Activated T-helper 2 cell treated with anti-CD3 and anti-CD28 coated beads, Interferon-gamma antibody, Interleukin-2, Interleukin-4, amounts not matched to agents 10 μg/mL and 5 μg/mL and 100 μg/mL, durations not matched to agents 14 hours and 24 hours and 36 hours (primary cell): Measurements from ENCODE around the gene ANXA8. TPM values are rescaled to one million over a fixed set of nuclear protein-coding genes. Genes with fewer than 3 reads are reported as not detected.
A peak's percentile ranks its signal among the peaks of the same experiment; 100 is the strongest.
"Not testable (repeated sequence)": the region's sequence is repeated elsewhere in the genome, so short reads cannot be mapped to it uniquely, and the experiment has no call there.

Experiments
- DNase-seq: peaks from one replicate; pipeline ENCODE4 v3.0.0; 2021; ENCODE audit warnings: low spot score
- H3K27ac Mint-ChIP-seq: one replicate; pipeline ENCODE4 v1.8.0; 2021; ENCODE audit warnings: mixed read lengths
- H3K27me3 Mint-ChIP-seq: one replicate; pipeline ENCODE4 v1.8.0; 2021; ENCODE audit warnings: low read depth, mixed read lengths
- H3K36me3 Mint-ChIP-seq: one replicate; pipeline ENCODE4 v1.8.0; 2021; ENCODE audit warnings: low read depth, mixed read lengths
- H3K4me1 Mint-ChIP-seq: one replicate; pipeline ENCODE4 v1.8.0; 2021; ENCODE audit warnings: low read depth, mixed read lengths
- H3K4me3 Mint-ChIP-seq: one replicate; pipeline ENCODE4 v1.8.0; 2021; ENCODE audit warnings: low read depth, mild to moderate bottlenecking, moderate library complexity, mixed read lengths
- H3K9me3 Mint-ChIP-seq: one replicate; pipeline ENCODE4 v1.8.0; 2021; ENCODE audit warnings: mixed read lengths
- intact Hi-C: fragments of 100-400 bp; cut with micrococcal nuclease; formaldehyde crosslinking; loops from one replicate; pipeline ENCODE4 v1.15.1; 2023
- total RNA-seq: library from RNA; stranded (reverse); gene quantifications from 2 replicates; pipeline ENCODE4 v1.2.3, GENCODE V29; 2022

The ANXA8 gene
- total RNA-seq, 1 donor from 2014 or later, result 7.0 TPM

GRCh38 chr10:47477078-47477477 is 6.8 kb downstream of the ANXA8 start:
- H3K27ac Mint-ChIP-seq, H3K36me3 Mint-ChIP-seq, DNase-seq, H3K9me3 Mint-ChIP-seq, H3K4me1 Mint-ChIP-seq, H3K4me3 Mint-ChIP-seq, intact Hi-C loops, H3K27me3 Mint-ChIP-seq: not testable (repeated sequence)

GRCh38 chr10:47475101-47475500 is 8.8 kb downstream of the ANXA8 start:
- intact Hi-C loops, H3K36me3 Mint-ChIP-seq, H3K4me3 Mint-ChIP-seq, DNase-seq, H3K4me1 Mint-ChIP-seq, H3K27me3 Mint-ChIP-seq, H3K27ac Mint-ChIP-seq, H3K9me3 Mint-ChIP-seq: not testable (repeated sequence)

DNA sequence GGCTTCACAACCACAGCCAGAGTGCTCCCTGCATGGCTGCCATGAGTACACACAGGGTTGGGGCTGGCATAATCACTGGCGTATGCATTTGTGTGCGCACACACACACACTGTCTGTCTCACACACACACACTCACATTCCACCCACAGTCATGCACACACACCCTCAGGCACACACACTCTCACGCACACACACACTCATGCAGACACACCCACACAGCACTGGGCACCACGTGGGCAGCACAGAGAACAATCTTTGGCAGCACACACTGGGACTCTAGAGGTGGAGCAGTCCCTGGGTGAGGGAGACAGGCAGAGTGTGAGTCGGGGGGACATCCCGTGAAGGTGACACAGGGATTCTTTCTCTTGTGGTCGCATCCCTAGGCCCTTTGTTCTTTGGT is 10.4 kb downstream of the ANXA8 start:
- DNase-seq, H3K4me3 Mint-ChIP-seq, intact Hi-C loops, H3K4me1 Mint-ChIP-seq, H3K27me3 Mint-ChIP-seq, H3K36me3 Mint-ChIP-seq, H3K9me3 Mint-ChIP-seq, H3K27ac Mint-ChIP-seq: not testable (repeated sequence)

GRCh38 chr10:47472647-47473046 is 11.3 kb downstream of the ANXA8 start:
- H3K36me3 Mint-ChIP-seq, H3K27ac Mint-ChIP-seq, H3K4me1 Mint-ChIP-seq, H3K9me3 Mint-ChIP-seq, H3K4me3 Mint-ChIP-seq, H3K27me3 Mint-ChIP-seq, intact Hi-C loops, DNase-seq: not testable (repeated sequence)

- H3K27ac Mint-ChIP-seq, intact Hi-C loops, H3K36me3 Mint-ChIP-seq, H3K4me3 Mint-ChIP-seq, DNase-seq, H3K9me3 Mint-ChIP-seq, H3K27me3 Mint-ChIP-seq, H3K4me1 Mint-ChIP-seq: not testable (repeated sequence)
These were observed 11.8 kb downstream of the ANXA8 start for GRCh38 chr10:47472072-47472471.

- H3K4me1 Mint-ChIP-seq, H3K27me3 Mint-ChIP-seq, DNase-seq, H3K36me3 Mint-ChIP-seq, H3K27ac Mint-ChIP-seq, H3K4me3 Mint-ChIP-seq, H3K9me3 Mint-ChIP-seq, intact Hi-C loops: not testable (repeated sequence)
These were observed 15.0 kb downstream of the ANXA8 start for GRCh38 chr10:47468731-47469528.

GRCh38 chr10:47467957-47468356 is 16.0 kb downstream of the ANXA8 start:
- DNase-seq, H3K4me3 Mint-ChIP-seq, H3K36me3 Mint-ChIP-seq, H3K4me1 Mint-ChIP-seq, H3K27me3 Mint-ChIP-seq, H3K9me3 Mint-ChIP-seq, H3K27ac Mint-ChIP-seq, intact Hi-C loops: not testable (repeated sequence)

GRCh38 chr10:47467458-47467857 is 16.5 kb downstream of the ANXA8 start:
- H3K27ac Mint-ChIP-seq, intact Hi-C loops, DNase-seq, H3K27me3 Mint-ChIP-seq, H3K9me3 Mint-ChIP-seq, H3K4me3 Mint-ChIP-seq, H3K4me1 Mint-ChIP-seq, H3K36me3 Mint-ChIP-seq: not testable (repeated sequence)

- H3K27me3 Mint-ChIP-seq, H3K9me3 Mint-ChIP-seq, H3K27ac Mint-ChIP-seq, intact Hi-C loops, H3K4me3 Mint-ChIP-seq, H3K36me3 Mint-ChIP-seq, H3K4me1 Mint-ChIP-seq, DNase-seq: not testable (repeated sequence)
These were observed 18.5 kb downstream of the ANXA8 start for GRCh38 chr10:47465216-47465917.

DNA sequence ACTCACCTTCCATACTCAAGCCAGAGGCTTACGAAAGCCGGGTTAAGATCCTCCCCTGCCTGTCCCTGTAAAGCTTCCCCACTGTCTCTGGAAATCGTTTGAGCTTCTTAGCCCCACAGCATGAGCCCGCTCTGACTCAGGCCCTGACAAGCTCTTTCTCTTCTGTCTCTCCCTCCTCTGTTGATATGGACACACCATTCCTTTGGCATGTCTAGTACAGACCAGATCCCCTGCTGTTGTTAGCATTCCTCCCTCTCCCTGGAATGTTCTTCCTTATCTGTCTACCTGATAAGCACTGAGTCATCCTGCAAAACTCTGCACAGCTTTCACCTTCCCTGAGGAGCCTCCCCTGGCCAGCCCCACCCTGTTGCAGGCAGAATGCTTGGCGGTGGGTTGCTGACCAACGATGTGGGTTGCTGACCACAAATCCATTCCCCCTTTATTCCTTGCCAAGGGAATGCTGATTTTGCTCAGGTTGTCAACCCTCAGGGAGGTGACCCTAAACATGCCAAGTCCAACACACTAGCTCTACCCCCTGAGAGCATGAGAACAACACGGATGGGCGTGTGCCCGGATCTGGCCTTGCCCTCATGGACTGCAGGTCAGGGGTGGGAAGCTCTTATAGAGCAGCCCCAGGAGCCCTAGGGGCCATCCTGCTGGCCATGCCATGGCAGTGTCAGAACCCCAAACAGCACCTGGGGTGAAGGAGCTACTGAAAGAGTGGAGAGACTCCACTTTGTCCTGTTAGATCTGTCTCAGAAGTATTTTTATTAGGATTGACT is 21.1 kb downstream of the ANXA8 start:
- H3K27ac Mint-ChIP-seq, intact Hi-C loops, H3K9me3 Mint-ChIP-seq, H3K4me3 Mint-ChIP-seq, H3K36me3 Mint-ChIP-seq, DNase-seq, H3K27me3 Mint-ChIP-seq: not testable (repeated sequence)
- H3K4me1 Mint-ChIP-seq, result peaks cover 19% of the 10 kb centered on the region

- H3K4me3 Mint-ChIP-seq, result peak overlapping the region; percentile 69
- DNase-seq, intact Hi-C loops: not testable (repeated sequence)
These were observed 22.6 kb downstream of the ANXA8 start for GRCh38 chr10:47461261-47461687.

DNA sequence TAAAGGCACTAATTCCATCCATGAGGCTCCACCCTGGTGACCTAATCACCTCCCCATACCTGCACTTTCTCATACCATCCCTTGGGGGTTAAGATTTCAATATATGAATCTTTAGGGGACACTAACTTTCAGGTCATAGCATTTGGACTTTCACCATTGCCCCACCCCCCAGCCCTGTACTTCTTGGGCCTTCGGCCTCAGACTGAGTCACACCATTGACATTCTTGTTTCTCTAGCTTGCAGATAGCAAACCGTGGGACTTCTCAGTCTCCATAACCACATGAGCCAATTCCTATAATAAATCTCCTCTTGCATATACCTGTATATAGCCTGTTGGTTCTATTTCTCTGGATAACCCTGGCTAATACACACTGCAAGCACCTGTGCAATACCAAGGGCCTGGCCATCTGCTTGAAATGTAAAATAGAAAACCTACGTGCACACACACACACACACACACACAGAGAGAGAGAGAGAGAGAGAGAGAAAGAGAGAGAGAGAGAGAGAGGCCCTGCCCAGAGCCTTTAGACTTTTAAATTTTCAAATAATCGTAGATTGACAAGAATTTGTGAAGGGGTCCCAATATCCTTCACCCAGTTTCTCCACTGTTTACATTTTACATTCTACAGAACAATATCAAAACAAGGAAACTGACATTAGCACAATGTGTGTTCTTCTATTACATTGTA is 25.3 kb downstream of the ANXA8 start:
- Mint-ChIP-seq H3K36me3 (no peaks in the 10 kb centered on the region), H3K27me3 (peaks cover 2% of the 10 kb centered on the region), H3K4me3 (no peak overlapping the region), H3K27ac (no peak overlapping the region), H3K4me1 (peaks cover 25% of the 10 kb centered on the region), H3K9me3 (no peaks in the 10 kb centered on the region)
- DNase-seq, result no peak
- intact Hi-C loops, result no loop called here

More at GRCh38 chr10:47461261-47461687, 22.6 kb downstream of the ANXA8 start:
- Mint-ChIP-seq H3K4me1 (peaks cover 19% of the 10 kb centered on the region), H3K27ac (peak overlapping the region; percentile 85)
- not testable (repeated sequence) for H3K9me3 Mint-ChIP-seq, H3K36me3 Mint-ChIP-seq, H3K27me3 Mint-ChIP-seq
